Loucy (cell line): Measurements from ENCODE around the gene TNRC6B.

ENCODE experiments used
- H2AFZ ChIP-seq: fragments of 200-600 bp; sonication (generic); 2 replicates; pipeline ENCODE4 v1.6.0; 2016; ENCODE audit warnings: antibody characterized with exemption, mild to moderate bottlenecking, low read length, moderate library complexity
- H3F3A ChIP-seq: fragments of 200-600 bp; 2 replicates; pipeline ENCODE4 v1.6.0; 2016; ENCODE audit warnings: antibody characterized with exemption, low read depth, mild to moderate bottlenecking
- H3K27me3 ChIP-seq: fragments of 200-600 bp; sonication (generic); 2 replicates; pipeline ENCODE4 v1.6.1; 2014; ENCODE audit warnings: low read length, mild to moderate bottlenecking; ENCODE audit not compliant: insufficient read depth, poor library complexity, severe bottlenecking
- H3K36me3 ChIP-seq: fragments of 200-600 bp; sonication (generic); 2 replicates; pipeline ENCODE4 v1.6.1; 2016; ENCODE audit warnings: low read length; ENCODE audit not compliant: insufficient read depth
- H3K4me1 ChIP-seq: fragments of 200-600 bp; sonication (generic); 2 replicates; pipeline ENCODE4 v1.5.1; 2014; ENCODE audit warnings: low read length, mild to moderate bottlenecking; ENCODE audit not compliant: insufficient read depth, poor library complexity, severe bottlenecking
- H3K4me2 ChIP-seq: fragments of 200-600 bp; sonication (generic); 2 replicates; pipeline ENCODE4 v1.6.0; 2014; ENCODE audit warnings: antibody characterized with exemption, low read length, low read depth, mild to moderate bottlenecking; ENCODE audit not compliant: poor library complexity, severe bottlenecking
- H3K4me3 ChIP-seq: fragments of 200-600 bp; sonication (generic); 2 replicates; pipeline ENCODE4 v1.5.1; 2014; ENCODE audit warnings: low read length, mild to moderate bottlenecking, mixed read lengths; ENCODE audit not compliant: poor library complexity, severe bottlenecking
- H3K79me2 ChIP-seq: fragments of 200-600 bp; sonication (generic); 2 replicates; pipeline ENCODE4 v1.6.1; 2014; ENCODE audit warnings: low read length; ENCODE audit not compliant: insufficient read depth
- H3K9ac ChIP-seq: fragments of 200-600 bp; sonication (generic); 2 replicates; pipeline ENCODE4 v1.6.0; 2014; ENCODE audit warnings: mild to moderate bottlenecking, low read depth, low read length, moderate library complexity; ENCODE audit not compliant: poor library complexity, severe bottlenecking
- H3K9me2 ChIP-seq: fragments of 200-600 bp; sonication (generic); replicated peaks from 2 replicates; pipeline ENCODE4 v1.6.1; 2016; ENCODE audit warnings: low read depth, low read length, mixed read lengths
- H3K9me3 ChIP-seq: fragments of 200-600 bp; sonication (generic); 2 replicates; pipeline ENCODE4 v1.6.1; 2014; ENCODE audit warnings: mild to moderate bottlenecking, antibody characterized with exemption, low read length, low read depth; ENCODE audit not compliant: insufficient read depth
- H4K20me1 ChIP-seq: fragments of 200-600 bp; sonication (generic); 2 replicates; pipeline ENCODE4 v1.6.0; 2014; ENCODE audit warnings: antibody characterized with exemption, low read length, mild to moderate bottlenecking; ENCODE audit not compliant: insufficient read depth, poor library complexity, severe bottlenecking
- CTCF ChIP-seq: fragments of 200-600 bp; sonication (generic); conservative IDR thresholded peaks from 2 replicates; pipeline ENCODE4 v1.5.1; 2014; ENCODE audit warnings: mild to moderate bottlenecking, antibody characterized with exemption, low read length
- EZH2phosphoT487 ChIP-seq: fragments of 200-600 bp; IDR thresholded peaks from 2 replicates; pipeline ENCODE4 v1.6.1; 2018; ENCODE audit warnings: antibody characterized with exemption, mild to moderate bottlenecking, moderate library complexity, borderline replicate concordance

Gene TNRC6B

GRCh38 chr22:40322818-40323447, 145.2 kb downstream of the TNRC6B start:
- Histone ChIP-seq H3K9me2 (no peaks in the 10 kb centered on the region), H3K4me3 (no peak overlapping the region), H3K79me2 (no peaks in the 10 kb centered on the region), H3F3A (0 out of 2 replicates have a peak, but pooled peaks cover 5% of the 10 kb centered on the region), H3K36me3 (peaks cover 29% of the 10 kb centered on the region; the same call in 1 of the 2 replicates), H3K4me2 (no peak overlapping the region), H2AFZ (no peak overlapping the region), H3K9ac (no peak overlapping the region), H4K20me1 (no peaks in the 10 kb centered on the region), H3K9me3 (no peaks in the 10 kb centered on the region), H3K27me3 (no peaks in the 10 kb centered on the region), H3K4me1 (peaks cover 39% of the 10 kb centered on the region)
- TF ChIP-seq EZH2phosphoT487 = no peak
- TF ChIP-seq CTCF = no peak

DNA sequence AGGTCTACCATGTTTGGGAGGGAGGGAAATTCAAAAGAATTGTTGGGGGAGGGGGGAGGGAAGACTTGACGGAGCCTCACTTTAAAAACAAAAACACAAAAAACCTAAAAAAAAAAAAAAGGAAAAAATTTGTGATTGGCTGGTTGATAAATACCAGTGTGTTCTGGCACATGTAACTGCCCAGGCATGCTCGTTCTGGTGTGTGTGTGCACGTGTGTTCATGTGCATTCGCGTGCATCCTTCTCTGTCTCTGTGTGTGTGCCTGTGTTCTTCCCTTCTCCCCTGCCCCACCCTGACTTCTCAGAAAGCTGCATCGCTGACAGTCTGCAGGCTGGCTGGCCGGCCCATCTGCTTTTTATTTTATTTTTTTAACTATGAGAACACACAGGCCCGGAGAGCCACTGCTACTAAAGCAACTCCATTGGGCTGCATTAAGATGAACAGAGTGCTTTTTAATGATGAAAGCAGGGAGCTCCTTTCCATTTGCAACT, 146.0 kb downstream of the TNRC6B start:
- peaks cover 10% of the 10 kb centered on the region; the same call in 1 of the 2 replicates for H3F3A ChIP-seq
- no peak overlapping the region for H2AFZ ChIP-seq
- no peaks in the 10 kb centered on the region for H3K9me2 ChIP-seq
- H3K9ac ChIP-seq = peak overlapping the region; percentile 3
- no peak overlapping the region for H3K4me3 ChIP-seq
- no peaks in the 10 kb centered on the region for H3K79me2 ChIP-seq
- H3K36me3 ChIP-seq = peaks cover 27% of the 10 kb centered on the region; the same call in 1 of the 2 replicates
- no peaks in the 10 kb centered on the region for H3K27me3 ChIP-seq
- no peaks in the 10 kb centered on the region for H4K20me1 ChIP-seq
- H3K4me2 ChIP-seq = peak overlapping the region; percentile 38
- peaks cover 47% of the 10 kb centered on the region for H3K4me1 ChIP-seq
- H3K9me3 ChIP-seq = no peaks in the 10 kb centered on the region
- TF ChIP-seq EZH2phosphoT487 (no peak), CTCF (no peak)

- peak overlapping the region; percentile 38 for H3K4me2 ChIP-seq
- no peaks in the 10 kb centered on the region for H3K79me2 ChIP-seq
- H3K9ac ChIP-seq = peak overlapping the region; percentile 3
- TF ChIP-seq CTCF (0 out of 2 replicates have a peak, but pooled peaks have one; percentile 12), EZH2phosphoT487 (no peak)
- no peaks in the 10 kb centered on the region for H4K20me1 ChIP-seq
- no peaks in the 10 kb centered on the region for H3K9me3 ChIP-seq
- H3K27me3 ChIP-seq = no peaks in the 10 kb centered on the region
- peaks cover 13% of the 10 kb centered on the region; the same call in 1 of the 2 replicates for H3F3A ChIP-seq
- H3K4me3 ChIP-seq = no peak overlapping the region
- H3K4me1 ChIP-seq = peaks cover 56% of the 10 kb centered on the region
- no peaks in the 10 kb centered on the region for H3K9me2 ChIP-seq
- H3K36me3 ChIP-seq = peaks cover 27% of the 10 kb centered on the region; the same call in 1 of the 2 replicates
- no peak overlapping the region for H2AFZ ChIP-seq
Measured at GRCh38 chr22:40324468-40325305, 147.0 kb downstream of the TNRC6B start.
